ENCODE results near the gene PTRH1.

Gene PTRH1

DNA sequence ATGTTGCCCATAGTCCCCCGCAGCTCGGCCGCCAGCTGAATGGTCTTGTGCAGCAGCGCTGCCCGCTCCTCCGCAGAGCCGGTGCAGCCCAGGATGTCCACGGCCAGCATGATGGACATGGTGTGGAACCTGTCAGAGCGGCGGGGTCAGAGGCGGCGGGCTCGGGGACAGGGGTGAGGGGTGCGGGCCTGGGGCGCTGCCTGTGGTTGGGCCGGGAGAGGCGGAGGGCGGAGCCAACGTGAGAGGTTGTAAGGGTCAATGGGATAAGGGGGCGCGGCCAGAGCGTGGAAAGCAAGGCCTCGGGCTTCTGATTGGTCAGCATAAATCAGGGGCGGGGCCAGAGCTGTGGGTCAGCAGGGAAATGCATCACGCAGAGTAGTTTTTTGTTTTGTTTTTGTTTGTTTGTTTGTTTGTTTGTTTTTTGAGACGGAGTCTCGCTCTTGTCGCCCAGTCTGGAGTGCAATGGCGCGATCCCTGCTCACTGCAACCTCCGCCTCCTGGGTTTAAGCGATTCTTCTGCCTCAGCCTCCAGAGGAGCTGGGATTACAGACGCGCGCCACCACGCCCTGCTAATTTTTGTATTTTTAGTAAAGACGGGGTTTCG lies 26.5 kb upstream of the PTRH1 start:
- peak; percentile 80 for DNase-seq (ENCODE audit: low read depth, low spot score)

DNA sequence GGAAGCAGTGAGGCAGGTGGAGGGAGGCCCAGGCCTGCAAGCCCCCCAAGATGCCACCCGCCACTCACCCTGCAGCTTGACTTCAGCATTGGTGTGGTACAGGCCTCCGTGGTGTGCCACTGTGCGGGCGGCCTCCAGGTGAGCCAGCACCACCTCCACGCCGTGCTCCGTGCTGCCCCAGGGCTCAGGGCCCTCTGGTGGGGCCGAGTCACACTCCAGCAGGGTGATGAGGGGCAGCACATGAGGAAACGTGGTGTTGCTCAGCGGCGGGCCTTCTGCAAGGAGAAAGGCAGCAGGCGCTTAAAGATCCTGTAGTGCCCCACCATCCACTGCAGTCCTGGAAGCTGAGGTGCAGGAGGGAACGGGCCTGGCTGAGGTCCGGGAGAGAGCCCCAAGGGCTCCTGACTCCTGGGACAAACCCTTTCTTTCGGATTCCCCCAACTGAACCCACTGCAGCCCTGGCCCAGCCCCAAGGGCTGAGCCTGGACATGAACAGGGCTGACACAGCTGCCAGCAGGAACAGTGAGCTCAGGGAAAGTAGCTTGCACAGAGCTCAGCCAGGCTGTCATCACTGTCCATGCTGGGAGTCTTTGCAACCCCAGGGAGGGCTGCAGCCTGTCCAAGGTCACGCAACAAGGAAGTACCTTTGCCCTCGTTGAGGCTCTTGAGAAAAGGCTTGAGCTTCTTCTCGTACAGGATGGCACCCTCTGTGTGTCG lies 24.3 kb upstream of the PTRH1 start:
- no peak for DNase-seq (ENCODE audit: low read depth, low spot score)

DNA sequence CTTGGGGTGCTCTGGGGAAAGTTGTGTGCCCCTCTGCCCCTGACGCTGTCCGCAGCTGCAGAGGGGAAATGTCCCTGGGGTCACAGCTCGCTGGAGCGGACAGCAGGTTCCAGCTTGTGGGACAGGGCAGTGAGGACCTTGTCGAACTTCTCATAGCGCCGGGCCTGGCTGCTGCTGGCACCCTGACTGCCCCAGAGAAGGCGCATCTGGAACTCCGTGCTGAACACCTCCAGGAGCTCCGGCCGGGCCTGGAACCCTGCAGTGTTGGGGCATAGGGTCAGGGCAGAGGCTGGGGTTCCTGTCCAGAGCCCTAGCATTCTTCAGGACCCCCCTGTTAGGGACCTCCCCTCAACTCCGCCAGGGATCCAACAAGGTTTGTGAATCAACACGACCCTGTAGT lies 23.2 kb upstream of the PTRH1 start:
- no peak for DNase-seq (ENCODE audit: low read depth, low spot score)

DNA sequence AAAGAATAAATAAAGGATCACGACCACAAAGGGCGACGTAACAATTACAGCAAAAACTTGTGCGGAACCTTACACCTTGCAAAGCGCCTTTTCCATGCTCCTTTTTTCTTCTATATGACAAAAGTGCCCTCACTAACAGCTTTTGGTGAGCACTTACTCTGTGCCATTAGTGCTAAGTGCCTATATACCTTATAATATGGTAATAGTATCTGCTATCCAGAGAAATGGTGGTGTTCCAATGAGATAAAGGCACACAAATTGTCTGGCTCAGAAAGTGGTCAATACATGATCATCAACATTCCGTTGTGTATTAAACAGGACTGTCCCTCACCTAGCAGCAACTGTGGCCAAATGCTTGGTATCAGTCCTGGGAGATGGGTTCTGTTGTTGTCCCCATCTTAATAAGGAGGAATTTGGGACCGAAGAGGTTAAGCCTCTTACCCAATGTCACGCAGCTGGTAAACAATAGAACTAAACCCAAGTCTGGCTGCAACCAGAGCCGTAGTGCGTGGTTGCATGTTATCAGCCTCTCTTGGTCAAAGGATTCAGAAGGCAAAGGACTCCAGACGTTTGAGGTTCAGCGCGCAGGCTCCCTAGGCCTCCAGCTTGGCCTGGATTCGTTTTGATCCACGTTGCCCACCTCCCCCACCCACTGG lies 20.2 kb upstream of the PTRH1 start:
- DNase-seq (ENCODE audit: low read depth, low spot score) = no peak

DNA sequence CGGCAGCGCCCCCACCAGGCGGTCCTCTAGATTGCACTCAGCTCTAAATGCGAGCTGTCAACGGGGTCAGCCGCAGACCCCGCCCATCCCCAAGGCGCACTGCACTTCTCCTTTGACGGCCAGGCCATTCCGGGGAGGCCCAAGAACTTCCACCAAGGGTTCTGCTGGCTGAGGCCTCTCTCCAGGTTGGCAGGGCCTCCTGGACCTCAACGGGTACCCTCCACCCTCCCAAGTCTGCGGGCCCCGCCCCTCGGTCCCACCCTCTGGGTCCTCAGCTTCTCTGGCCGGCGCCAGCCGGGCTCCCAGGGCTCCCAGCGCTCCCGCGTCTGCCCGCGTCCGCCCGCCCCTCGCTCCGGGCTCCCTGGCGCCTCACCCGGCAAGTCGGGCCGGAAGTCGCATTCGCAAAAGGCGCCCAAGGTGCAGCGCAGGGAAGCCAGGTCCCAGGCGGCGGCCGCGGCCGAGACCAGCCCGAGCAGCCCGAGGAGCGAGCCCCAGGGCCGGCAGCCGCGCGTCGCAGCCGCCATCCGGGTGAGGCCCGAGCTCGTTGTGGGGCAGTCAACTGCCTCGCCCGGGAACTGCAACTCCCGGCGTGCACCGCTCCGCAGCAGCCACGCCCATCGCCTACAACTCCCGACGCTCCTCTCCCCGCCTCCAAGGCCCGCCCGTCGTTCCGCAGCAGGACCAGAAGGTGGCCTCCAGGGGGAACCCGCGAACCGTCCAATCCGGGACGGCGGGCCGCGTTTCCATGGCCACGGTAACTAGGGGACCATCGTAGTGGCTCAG lies 19.5 kb upstream of the PTRH1 start, which contains the start of gene TOR2A:
TSS of gene TOR2A (minus strand) at position 548 of the 783 bp plus-strand sequence. CDS start at position 524, 24 bp downstream.
- DNase-seq (ENCODE audit: low read depth, low spot score) = no peak

DNA sequence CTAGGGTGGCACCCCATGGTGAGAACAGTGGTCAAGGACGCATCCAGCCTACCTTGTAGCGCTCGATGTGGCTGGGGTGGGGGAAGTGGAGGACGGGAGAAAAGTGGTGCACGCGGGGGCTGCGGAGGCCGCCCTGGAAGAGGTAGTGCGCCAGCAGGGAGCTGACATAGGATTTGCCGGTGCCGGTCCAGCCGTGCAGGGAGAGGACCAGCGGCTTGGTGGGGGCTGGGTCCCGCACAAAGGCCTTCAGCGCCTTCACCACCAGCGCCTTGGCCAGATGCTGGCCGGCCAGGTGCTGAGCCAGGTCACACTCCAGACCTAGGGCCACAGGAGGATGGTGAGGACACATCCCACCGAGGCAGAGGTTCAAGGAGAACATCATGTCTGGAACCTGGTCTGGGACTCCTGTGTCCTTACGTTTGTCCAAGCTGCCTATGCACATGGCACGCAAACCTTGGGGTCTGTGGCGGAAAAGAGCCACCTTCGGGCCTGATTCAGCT lies 18.8 kb upstream of the PTRH1 start:
- DNase-seq (ENCODE audit: low read depth, low spot score) = no peak

DNA sequence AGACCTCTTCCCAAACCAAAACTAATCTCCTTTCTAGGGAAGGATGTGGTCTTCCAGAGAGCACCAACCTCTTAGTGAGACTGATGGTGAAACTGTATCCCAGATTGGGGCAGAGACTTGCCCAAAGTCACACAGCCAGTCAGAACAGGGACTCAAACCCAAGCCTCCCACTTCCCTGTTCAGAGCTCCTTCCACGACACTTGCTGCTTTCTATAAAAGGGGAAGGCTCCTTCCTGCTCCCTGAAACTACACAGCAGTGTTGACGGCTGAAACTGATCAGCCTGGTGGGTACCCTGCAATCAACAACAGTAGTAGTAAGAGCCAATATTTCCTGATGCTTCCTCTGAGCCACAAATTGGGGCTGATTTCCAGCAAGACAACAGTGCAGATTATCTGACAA lies 18.2 kb upstream of the PTRH1 start:
- no peak for DNase-seq (ENCODE audit: low read depth, low spot score)

DNA sequence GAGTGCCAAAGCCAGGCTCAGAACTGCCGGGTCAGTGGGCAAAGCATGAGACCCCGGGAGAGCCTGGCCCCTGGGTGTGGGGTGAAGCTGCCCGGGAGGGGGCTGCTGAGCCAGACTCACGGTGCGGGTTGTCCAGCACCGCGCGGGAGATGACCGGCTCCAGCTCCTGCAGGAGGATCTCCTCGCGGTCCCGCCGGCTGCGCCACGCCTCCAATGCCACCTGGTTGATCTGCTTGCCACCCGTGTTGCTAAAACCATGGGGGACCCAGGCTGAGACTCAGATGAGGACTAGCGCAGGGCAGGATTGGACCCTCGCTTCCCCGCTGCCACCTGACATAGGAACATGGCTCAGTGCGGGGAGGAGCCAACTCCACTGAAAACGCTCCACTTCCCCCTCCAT lies 17.0 kb upstream of the PTRH1 start:
- DNase-seq (ENCODE audit: low read depth, low spot score) = no peak

DNA sequence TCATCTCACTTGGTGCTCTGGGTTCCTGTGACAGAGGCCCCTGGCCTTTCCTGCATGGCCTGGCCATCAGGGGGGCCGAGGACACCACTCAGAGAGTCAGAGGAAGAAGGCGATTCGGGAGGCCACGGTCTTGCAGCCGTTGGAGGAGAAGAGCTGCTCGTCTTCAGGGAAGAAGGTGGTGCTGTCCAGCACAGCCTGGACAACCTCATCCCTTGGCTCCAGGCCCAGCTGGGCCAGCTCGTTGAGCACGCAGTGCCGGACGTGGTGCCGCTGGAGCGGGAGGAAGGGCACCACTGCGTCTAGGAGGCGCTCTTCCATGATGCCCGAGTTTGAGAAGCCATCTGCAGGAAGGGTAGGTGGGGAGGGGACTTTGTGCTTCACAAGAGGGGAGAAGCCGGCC lies 16.5 kb upstream of the PTRH1 start:
- no peak for DNase-seq (ENCODE audit: low read depth, low spot score)

DNA sequence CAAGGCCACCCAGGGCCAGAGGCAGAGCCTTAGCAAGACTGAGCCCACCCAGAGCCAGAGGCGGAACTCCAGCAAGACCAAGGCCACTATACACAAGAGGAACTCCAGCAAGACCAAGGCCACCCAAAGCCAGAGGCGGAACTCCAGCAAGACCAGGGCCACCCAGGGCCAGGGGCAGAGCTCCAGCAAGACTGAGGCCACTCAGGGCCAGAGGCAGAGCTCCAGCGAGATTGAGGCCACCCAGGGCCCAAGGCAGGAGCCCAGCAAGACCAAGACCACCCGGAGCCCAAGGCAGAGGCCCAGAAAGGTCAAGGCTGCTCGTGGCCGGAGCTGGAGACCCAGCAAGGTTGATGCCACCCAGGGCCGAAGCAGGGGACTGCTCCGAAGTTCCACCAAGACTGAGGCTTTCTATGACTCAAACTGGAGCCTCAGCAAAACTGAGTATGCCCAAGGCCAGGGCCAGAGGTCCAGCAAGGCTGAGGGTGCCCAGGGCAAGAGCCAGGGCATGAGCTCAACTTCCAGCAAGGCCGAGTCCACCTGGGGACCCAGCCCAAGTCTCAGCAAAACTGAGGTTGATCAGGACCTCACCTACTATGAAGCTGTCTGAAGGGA lies 15.4 kb upstream of the PTRH1 start:
- no peak for DNase-seq (ENCODE audit: low read depth, low spot score)

DNA sequence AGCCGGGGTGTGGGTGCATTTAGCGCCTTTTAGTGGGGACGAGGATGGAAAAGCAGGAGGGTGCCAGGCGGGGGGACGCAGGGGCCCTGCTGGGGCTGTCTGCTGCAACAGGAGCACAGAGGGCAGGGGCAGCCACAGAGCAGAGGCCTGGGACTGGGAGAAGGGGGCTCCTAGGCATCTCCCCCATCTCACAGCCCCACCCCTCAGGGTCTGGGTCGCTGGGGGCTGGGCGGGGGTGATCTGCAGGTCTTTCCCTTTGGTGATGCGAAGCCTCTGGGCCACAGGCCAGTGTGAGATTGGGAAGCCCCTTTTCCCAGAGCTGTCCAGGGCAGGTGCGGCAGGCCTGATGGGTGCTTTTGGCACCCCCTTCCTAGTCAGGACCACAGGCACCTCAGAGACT lies 14.8 kb upstream of the PTRH1 start:
- DNase-seq (ENCODE audit: low read depth, low spot score) = no peak

DNA sequence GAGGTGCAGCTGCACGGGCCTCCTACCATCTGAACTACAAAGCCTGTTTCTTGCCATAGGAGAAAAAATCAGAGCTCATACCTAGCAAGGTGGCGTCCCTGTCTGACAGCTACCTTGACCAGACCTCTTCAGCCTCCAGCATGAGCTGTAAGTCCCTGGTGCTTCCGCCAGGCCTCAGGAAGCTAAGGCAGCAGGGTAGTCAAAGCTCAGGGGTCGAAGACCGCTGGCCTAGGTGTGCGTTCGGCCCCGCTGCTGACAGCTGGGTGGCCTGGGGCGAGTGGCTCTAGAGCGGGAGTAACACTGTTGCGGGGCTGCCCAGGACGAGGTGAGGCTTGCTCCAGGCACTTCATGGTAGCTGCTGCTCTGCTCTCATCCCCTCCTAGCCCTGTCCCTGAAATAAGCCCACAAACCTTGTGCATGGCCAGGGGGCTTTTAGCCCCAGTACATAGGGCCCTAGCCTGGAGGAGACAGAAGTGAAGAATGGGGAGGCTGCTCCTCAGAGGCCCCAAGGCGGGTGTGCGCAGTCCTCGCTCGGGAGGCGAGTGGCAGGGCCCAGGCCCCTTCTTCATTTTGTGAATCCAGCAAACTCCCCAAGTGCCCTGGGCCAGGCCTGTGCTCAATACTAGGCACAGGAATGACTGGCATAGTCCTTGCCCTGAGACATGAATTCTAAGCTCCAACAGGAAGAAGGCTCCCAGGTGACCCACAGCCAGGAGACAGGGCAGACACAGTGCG lies 14.2 kb upstream of the PTRH1 start:
- DNase-seq (ENCODE audit: low read depth, low spot score) = no peak

DNA sequence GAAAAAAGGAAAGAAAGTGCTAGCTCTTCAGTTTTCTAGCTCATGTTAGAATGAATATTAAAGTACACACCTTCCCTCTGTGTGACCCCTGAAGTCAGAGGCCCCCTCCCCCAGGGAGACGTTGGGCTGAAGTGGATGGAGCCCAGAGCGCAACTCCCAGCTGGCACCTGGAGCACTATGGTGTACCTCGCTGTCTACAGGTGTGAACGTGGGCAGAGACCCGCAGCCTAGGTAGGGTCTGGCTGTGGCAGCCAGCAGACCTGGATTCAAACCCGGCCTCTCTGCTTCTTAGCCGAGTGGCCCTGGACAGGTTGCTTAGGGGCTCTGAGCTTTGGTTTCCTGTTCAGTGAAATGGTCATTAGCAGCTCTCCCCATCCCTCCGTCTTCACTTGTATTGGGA lies 13.3 kb upstream of the PTRH1 start:
- DNase-seq (ENCODE audit: low read depth, low spot score) = no peak

DNA sequence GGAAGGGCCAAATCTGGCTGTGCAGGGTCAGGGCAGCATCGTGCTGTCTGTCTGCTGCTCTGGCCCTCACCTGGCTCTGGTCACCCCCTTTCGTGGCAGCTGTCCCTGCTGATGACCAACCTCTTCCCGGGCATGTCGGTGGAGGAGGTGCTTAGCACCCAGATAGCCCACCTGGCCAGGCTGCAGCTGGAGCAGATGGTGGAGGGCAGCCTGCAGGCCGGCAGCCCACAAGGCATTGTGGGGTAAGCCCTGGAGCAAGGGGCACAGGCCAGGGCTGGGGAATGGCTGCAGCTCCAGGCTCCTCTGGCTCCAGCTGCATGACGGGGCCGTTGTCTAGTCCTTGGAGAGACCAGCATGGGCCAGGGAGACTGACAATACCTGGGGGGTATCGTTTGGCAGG lies 11.4 kb upstream of the PTRH1 start:
- DNase-seq (ENCODE audit: low read depth, low spot score) = no peak

DNA sequence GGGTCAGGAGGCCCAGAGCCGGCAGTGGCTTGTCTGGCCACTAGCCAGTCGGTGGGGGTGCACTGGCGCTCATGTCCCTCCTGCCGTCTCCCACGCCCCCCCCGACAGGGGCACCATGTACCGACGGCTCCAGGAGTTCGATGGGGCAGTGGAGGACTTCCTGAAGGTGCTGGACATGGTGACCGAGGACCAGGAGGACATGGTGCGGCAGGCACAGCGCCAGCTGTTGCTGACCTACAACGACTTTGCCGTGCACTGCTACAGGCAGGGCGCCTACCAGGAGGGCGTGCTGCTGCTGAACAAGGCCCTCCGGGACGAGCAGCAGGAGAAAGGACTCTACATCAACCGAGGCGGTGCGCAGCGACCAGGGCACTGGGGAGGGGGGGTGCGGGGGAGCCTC lies 8.5 kb upstream of the PTRH1 start:
- DNase-seq (ENCODE audit: low read depth, low spot score) = no peak

DNA sequence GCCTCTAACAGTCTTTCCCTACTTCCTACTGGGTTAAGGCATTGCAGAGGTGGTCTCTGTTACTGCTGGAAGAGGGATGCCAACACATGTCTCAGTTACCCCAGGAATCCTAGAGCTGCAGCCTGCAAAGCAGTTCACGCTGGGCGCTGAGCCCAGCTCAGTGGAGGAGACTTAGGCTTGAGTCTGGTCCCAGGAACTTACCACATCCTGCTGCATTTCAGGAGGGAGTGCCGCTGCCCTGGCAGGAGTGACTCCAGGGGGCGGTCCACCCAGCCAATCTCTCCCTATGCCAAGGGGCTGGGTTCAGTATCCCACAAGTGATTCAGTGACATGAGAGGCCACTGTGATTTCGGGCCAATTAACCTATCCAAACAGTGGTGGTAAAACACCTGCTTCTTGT lies 8.0 kb upstream of the PTRH1 start:
- DNase-seq (ENCODE audit: low read depth, low spot score) = no peak

DNA sequence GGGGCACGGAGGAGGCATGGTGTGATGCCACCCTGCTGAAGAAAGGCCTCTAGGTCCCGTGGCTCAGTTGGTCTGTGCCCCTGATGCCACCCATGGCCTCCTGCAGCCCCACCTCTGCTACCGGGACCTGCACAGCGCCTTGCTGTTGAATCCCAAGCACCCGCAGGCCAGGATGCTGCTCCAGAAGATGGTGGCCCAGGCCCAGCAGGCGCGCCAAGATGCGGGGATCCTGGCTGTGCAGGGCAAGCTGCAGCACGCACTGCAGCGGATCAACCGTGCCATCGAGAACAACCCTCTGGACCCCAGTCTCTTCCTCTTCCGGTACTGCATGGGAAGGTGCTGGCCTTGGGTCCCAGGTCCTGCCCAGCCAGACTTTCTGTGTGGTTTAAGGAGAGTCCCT lies 7.5 kb upstream of the PTRH1 start:
- DNase-seq (ENCODE audit: low read depth, low spot score) = no peak

DNA sequence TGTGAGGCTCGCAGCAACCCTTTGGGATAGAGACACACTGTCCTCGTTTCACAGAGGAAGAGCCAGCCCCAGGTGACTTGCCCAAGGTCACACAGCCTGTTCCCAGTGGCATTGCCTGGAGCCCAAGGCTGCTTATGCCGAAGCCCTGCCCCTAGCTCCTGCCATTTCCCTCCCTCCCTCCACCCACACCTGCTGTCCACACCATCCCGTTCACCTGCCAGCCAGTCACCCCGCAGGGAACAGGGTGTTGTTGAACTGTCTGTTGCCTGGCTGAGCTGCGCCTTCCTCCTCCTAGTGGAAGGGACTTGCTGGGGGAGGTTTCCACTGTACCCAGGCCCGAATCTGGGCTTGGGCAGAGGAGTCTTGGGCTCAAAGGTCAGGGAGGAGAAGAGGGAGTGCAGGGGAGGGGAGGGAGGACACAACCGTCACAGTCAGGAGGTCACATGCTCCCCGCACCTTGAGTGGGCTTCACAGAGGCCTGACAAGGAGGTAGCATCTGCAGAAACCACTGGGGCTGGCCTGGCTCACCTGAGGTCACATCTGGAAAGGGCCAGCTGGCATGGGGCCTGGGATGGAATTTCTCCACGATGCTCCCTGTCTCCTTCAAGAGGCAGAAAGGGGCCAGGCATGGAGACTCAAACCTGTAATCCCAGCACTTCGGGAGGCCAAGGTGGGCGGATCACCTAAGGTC lies 6.7 kb upstream of the PTRH1 start:
- no peak for DNase-seq (ENCODE audit: low read depth, low spot score)

DNA sequence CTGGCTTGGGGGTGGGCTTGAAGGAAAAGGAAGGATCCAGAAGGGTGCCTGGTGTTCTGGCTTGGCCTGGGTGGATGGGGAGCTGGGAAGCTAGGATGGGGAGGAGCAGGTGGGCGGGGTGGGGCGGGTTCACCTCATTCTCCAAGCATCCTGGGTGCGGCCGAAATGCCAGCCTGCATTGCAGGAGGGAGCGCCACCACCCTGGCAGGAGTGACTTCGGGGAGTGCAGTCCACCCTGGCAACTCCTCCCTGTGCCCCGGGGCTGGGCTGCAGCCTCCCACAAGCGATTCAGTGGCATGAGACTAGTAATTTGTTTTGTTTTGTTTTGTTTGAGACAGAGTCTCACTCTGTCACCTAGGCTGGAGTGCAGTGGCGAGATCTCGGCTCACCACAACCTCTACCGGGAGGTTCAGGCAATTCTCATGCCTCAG lies 5.9 kb upstream of the PTRH1 start:
- no peak for DNase-seq (ENCODE audit: low read depth, low spot score)

DNA sequence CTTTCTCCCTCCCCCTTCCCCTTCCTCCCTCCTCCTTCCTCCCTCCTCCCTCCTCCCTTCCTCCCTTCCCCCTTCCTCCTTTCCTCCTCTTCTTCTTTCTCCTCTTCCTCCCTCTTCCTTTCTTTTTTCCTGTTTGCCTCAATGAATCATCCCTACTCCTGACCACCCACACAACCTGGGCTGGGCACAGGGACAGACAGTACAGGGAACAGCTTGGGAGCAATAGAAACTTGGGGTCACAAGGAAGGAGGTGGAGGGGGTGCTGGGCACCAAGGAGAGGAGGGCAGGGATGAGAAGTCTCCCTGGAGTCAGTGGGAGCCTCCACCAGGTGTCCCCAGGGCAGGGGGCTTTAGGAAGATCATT lies 5.4 kb upstream of the PTRH1 start:
- no peak for DNase-seq (ENCODE audit: low read depth, low spot score)
